Large intestine (tissue), 12 donors: ENCODE measurements around the gene PLPPR4. TPM values are rescaled to one million over a fixed set of nuclear protein-coding genes. Genes with fewer than 3 reads are reported as not detected.

Experiments
- DNase-seq, 2 donors: peaks; one replicate each; pipeline versions ENCODE4 v3.0.0 to v3.0.0-alpha.2; 2013
- H3K27ac ChIP-seq: one replicate; pipeline ENCODE4 v1.5.1; 2013; ENCODE audit warnings: low read length
- H3K27me3 ChIP-seq: 2 replicates; pipeline ENCODE4 v1.6.1; 2013; ENCODE audit warnings: low read length; ENCODE audit not compliant: control insufficient read depth, insufficient read depth
- H3K36me3 ChIP-seq: 2 replicates; pipeline ENCODE4 v1.6.1; 2013; ENCODE audit warnings: low read length; ENCODE audit not compliant: control insufficient read depth, insufficient read depth
- H3K4me1 ChIP-seq: one replicate; pipeline ENCODE4 v1.6.1; 2013; ENCODE audit warnings: low read length; ENCODE audit not compliant: control insufficient read depth, insufficient read depth
- H3K4me3 ChIP-seq: one replicate; pipeline ENCODE4 v1.5.1; 2013; ENCODE audit warnings: low read length
- H3K9me3 ChIP-seq: one replicate; pipeline ENCODE4 v1.6.1; 2013; ENCODE audit warnings: mild to moderate bottlenecking, low read depth, low read length, moderate library complexity; ENCODE audit not compliant: control insufficient read depth
- WGBS: methylation state at CpG from one replicate; pipeline ENCODE4 v1.1.5; 2013; ENCODE audit warnings: low lambda C conversion rate; ENCODE audit not compliant: insufficient coverage; 5-methylcytosine and 5-hydroxymethylcytosine counted together
- long read RNA-seq, 11 donors: transcript quantifications; one replicate each; lab custom pipeline, GENCODE V29; 2026
- polyA plus RNA-seq: library from polyadenylated mRNA; unstranded; fragments of 120-200 nt; gene quantifications from one replicate; pipeline ENCODE4 v1.2.1, GENCODE V29; 2013

Gene PLPPR4, protein sequence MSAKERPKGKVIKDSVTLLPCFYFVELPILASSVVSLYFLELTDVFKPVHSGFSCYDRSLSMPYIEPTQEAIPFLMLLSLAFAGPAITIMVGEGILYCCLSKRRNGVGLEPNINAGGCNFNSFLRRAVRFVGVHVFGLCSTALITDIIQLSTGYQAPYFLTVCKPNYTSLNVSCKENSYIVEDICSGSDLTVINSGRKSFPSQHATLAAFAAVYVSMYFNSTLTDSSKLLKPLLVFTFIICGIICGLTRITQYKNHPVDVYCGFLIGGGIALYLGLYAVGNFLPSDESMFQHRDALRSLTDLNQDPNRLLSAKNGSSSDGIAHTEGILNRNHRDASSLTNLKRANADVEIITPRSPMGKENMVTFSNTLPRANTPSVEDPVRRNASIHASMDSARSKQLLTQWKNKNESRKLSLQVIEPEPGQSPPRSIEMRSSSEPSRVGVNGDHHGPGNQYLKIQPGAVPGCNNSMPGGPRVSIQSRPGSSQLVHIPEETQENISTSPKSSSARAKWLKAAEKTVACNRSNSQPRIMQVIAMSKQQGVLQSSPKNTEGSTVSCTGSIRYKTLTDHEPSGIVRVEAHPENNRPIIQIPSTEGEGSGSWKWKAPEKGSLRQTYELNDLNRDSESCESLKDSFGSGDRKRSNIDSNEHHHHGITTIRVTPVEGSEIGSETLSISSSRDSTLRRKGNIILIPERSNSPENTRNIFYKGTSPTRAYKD
- 1.5 TPM for polyA plus RNA-seq
- long read RNA-seq, donor 1: 0 reads
- long read RNA-seq, donor 2: 0 reads
- long read RNA-seq, donor 3: 0 reads
- long read RNA-seq, donor 4: 0 reads
- long read RNA-seq, donor 5, full-length matches to known transcripts: 2 of 2 reads
- long read RNA-seq, donor 5, partial matches to known transcripts: 0 of 2 reads
- long read RNA-seq, donor 5, other reads (novel, unspliced or antisense): 0 of 2 reads
- long read RNA-seq, donor 6, full-length matches to known transcripts: 1 of 1 reads
- long read RNA-seq, donor 6, partial matches to known transcripts: 0 of 1 reads
- long read RNA-seq, donor 6, other reads (novel, unspliced or antisense): 0 of 1 reads
- long read RNA-seq, donor 7: 0 reads
- long read RNA-seq, donor 8: 0 reads
- long read RNA-seq, donor 9, full-length matches to known transcripts: 1 of 1 reads
- long read RNA-seq, donor 9, partial matches to known transcripts: 0 of 1 reads
- long read RNA-seq, donor 9, other reads (novel, unspliced or antisense): 0 of 1 reads
- long read RNA-seq, donor 10: 0 reads
- long read RNA-seq, donor 11: 0 reads

- peaks cover 24% of the 10 kb centered on the region for H3K27me3 ChIP-seq
- H3K9me3 ChIP-seq: no peaks in the 10 kb centered on the region
- H3K4me3 ChIP-seq: peak within 1 kb of the TSS; percentile 20
- H3K4me1 ChIP-seq: no peaks in the 10 kb centered on the region
- H3K27ac ChIP-seq: no peak within 1 kb of the TSS
- peak; percentile 10 to 29 for DNase-seq
- no peaks in the 10 kb centered on the region for H3K36me3 ChIP-seq
- WGBS: no CpG with 5 or more reads among the region's 51 CpGs
Measured at GRCh38 chr1:99264201-99265021, at the start of gene PLPPR4. Gene PLPPR4 (plus strand): TSS chr1:99264492. CDS start chr1:99264594, 102 bp downstream.

DNA sequence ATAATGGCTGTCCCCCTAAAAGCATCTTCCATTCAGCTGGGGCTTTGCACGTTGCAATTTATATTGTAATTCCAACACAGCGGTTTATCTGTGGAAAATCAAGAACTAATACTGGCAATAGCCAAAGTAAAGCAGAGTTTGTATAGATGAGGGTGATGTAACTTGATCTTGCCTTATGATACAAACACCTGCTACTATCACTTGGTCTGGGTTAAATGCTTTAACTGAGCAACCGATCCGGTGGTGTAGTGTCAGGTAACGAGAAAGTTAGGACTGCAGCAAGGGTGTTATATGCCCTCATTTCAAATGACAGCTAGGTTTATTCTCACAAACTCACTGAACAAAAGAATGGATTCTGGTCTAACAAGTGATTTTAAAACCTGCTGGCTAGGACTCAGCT, 47.3 kb upstream of the PLPPR4 start:
- H3K27ac ChIP-seq: no peak overlapping the region
- no peaks in the 10 kb centered on the region for H3K36me3 ChIP-seq
- WGBS: 63% methylated on average over 3 of the region's 5 CpGs
- H3K4me1 ChIP-seq: no peaks in the 10 kb centered on the region
- H3K4me3 ChIP-seq: no peak overlapping the region
- no peaks in the 10 kb centered on the region for H3K27me3 ChIP-seq
- peaks cover 3% of the 10 kb centered on the region for H3K9me3 ChIP-seq
- DNase-seq: no peak

GRCh38 chr1:99217599-99217998, 46.7 kb upstream of the PLPPR4 start:
- Histone ChIP-seq H3K36me3 (no peaks in the 10 kb centered on the region), H3K27ac (no peak overlapping the region), H3K4me3 (no peak overlapping the region), H3K4me1 (no peaks in the 10 kb centered on the region), H3K27me3 (no peaks in the 10 kb centered on the region), H3K9me3 (peaks cover 3% of the 10 kb centered on the region)
- no CpG with 5 or more reads among the region's 4 CpGs for WGBS
- no peak for DNase-seq

DNA sequence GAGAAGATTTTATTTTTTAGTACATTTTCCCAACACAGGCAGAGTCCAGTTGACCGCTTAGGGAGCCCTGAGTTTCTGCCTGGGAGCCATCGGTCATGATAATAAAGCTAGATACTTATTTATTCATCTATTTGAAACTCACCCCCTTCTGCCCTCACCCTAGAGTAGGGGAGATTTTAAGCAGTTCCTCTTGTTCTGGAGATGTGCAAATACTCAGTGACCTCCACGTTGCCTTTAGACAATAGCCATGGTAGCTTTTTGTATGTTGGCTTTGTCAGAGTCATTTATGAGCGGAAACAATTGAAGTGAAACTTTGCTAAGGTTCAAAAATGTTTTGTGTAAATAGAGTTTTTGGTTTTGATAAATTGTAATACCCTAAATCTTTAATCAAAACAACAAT, 45.7 kb upstream of the PLPPR4 start:
- no peak for DNase-seq
- Histone ChIP-seq H3K4me3 (no peak overlapping the region), H3K36me3 (no peaks in the 10 kb centered on the region), H3K9me3 (peaks cover 3% of the 10 kb centered on the region), H3K4me1 (no peaks in the 10 kb centered on the region), H3K27ac (no peak overlapping the region), H3K27me3 (no peaks in the 10 kb centered on the region)
- 80% methylated on average over 1 of the region's 4 CpGs for WGBS

DNA sequence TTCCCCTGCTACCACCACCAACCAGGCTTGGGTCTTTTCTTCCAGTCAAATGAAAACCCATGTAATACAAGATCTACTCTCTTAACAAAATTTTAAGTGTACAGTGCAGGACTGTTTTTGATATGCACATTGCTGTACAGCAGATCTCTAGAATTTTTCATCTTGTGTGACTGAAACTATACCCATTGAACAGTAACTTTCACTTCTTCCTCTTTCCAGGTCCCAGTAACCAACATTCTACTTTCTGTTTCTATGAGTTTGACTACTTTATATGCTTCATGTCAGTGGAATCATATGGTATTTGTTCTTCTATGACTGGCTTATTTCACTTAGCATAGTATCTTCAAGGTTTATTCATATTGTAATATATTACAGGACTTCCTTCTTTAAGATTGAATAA, 45.3 kb upstream of the PLPPR4 start:
- Histone ChIP-seq H3K27ac (no peak overlapping the region), H3K9me3 (peaks cover 3% of the 10 kb centered on the region), H3K27me3 (no peaks in the 10 kb centered on the region), H3K4me3 (no peak overlapping the region), H3K36me3 (no peaks in the 10 kb centered on the region), H3K4me1 (no peaks in the 10 kb centered on the region)
- DNase-seq: no peak

DNA sequence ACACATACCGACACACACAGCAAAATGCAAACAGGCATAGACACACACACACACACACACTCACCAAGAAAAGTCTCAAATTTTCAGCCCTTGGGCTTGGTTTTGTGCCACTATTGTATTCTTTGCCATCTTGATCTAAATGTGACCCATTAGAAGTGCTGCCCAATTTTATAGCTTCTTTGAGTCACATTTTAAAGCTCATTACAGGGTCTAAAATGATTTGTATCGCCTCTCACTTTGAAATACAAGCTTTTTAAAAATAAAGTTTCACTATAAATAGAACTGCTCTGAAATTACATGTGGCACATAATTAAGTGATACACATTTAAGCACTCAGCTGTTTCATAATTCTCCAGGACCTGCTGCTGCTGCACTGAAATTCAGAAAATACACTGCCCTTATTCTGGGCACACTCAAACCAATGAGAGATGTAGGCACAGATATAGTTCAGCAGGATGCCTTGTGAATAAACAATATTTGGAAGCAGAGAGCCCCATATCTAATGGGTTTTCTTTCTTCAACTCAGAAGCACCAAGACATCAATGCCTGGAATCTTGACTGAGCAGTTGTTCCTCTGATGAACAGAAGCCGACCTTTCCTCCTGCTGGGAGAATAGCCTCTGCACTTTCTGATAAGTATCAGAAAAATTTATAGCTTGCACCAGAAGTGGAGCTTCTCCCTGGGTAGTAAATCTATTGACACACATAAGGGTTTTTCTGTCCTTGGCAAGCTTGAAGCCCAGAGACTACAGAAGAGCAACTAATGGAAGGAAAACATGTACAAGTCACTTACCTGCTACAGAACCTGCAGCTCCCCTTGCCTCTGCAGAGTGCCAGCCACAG, 37.0 kb upstream of the PLPPR4 start:
- H3K4me1 ChIP-seq: no peaks in the 10 kb centered on the region
- H3K9me3 ChIP-seq: no peaks in the 10 kb centered on the region
- H3K36me3 ChIP-seq: no peaks in the 10 kb centered on the region
- no peak for DNase-seq
- H3K27ac ChIP-seq: no peak overlapping the region
- 39% methylated on average over 2 of the region's 3 CpGs for WGBS
- H3K27me3 ChIP-seq: peaks cover 4% of the 10 kb centered on the region
- no peak overlapping the region for H3K4me3 ChIP-seq

DNA sequence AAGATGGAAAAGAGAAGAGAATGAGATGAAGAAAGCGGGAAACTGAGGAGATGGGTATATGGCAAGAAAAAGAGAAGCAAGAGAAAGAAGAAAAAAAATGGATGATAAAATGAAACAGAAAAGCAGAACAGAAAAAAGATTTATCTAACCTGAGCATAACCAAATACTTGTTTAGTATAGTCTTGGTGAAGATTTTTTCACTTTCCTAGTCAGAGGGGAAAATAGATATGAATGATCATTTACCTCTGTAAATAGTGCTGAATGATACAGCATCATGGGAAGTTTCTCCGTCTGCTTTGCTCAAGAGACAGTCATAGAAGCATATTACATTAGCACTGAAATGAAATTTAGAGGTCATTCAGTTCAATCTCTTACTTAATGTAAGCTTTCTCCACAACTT, 36.1 kb upstream of the PLPPR4 start:
- Histone ChIP-seq H3K4me3 (no peak overlapping the region), H3K4me1 (no peaks in the 10 kb centered on the region), H3K27ac (no peak overlapping the region), H3K36me3 (no peaks in the 10 kb centered on the region), H3K9me3 (no peaks in the 10 kb centered on the region), H3K27me3 (peaks cover 4% of the 10 kb centered on the region)
- no peak for DNase-seq
- WGBS: no CpG with 5 or more reads among the region's 2 CpGs

- 100% methylated on average over 3 of the region's 3 CpGs for WGBS
- H3K4me1 ChIP-seq: no peaks in the 10 kb centered on the region
- H3K9me3 ChIP-seq: no peaks in the 10 kb centered on the region
- peaks cover 4% of the 10 kb centered on the region for H3K27me3 ChIP-seq
- H3K4me3 ChIP-seq: no peak overlapping the region
- DNase-seq: no peak
- H3K36me3 ChIP-seq: no peaks in the 10 kb centered on the region
- H3K27ac ChIP-seq: no peak overlapping the region
Measured at GRCh38 chr1:99229122-99229521, 35.2 kb upstream of the PLPPR4 start.

DNA sequence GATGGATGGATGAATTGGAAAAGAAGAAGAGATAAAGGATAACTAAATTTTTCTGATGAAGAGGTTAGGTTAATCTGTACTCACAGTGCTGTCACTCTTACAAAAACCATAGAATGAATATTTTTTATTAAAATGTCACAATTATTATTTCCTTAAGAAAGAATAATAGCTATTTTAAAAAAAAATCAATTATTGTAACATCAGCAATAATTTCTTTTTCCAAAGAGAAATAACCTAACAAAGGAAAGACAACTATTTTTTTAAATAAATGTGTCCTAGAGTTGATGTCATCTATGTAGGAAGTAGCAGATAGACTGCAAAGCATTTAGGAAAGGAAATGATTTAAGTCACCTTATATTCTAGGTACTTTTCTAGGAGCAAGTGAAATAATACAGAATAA, 33.6 kb upstream of the PLPPR4 start:
- no peak overlapping the region for H3K4me3 ChIP-seq
- no peak for DNase-seq
- no peak overlapping the region for H3K27ac ChIP-seq
- H3K9me3 ChIP-seq: no peaks in the 10 kb centered on the region
- H3K36me3 ChIP-seq: no peaks in the 10 kb centered on the region
- H3K4me1 ChIP-seq: no peaks in the 10 kb centered on the region
- H3K27me3 ChIP-seq: peaks cover 4% of the 10 kb centered on the region
